GM12878 (cell line): ENCODE data around the gene TMEM11. TPM values are rescaled to one million over a fixed set of nuclear protein-coding genes. Genes with fewer than 3 reads are reported as not detected.

Experiments
- ATAC-seq: fragments of 200-7000 bp; cut with Tn5 transposase; 3 replicates; pipeline ENCODE4 v1.9.1; 2020; ENCODE audit warnings: mild to moderate bottlenecking, moderate library complexity
- BruUV-seq: library from RNA; stranded (reverse); fragments of 400-500 nt; replicated peaks from 2 replicates; lab custom pipeline; 2021; lab: Mats Ljungman, UMichigan
- CTCF ChIA-PET: fragments of 300-600 bp; sonication (Branson Sonifier 250); formaldehyde crosslinking; extraction: SDS; loops from one replicate; lab custom pipeline; 2021; ENCODE audit warnings: inconsistent platforms; lab: Yijun Ruan, JAX
- POLR2A ChIA-PET: fragments of 350-600 bp; formaldehyde crosslinking; extraction: SDS; loops from one replicate; lab custom pipeline; 2021; ENCODE audit warnings: inconsistent platforms; lab: Charles Lee
- RAD21 ChIA-PET: fragments of 300-600 bp; sonication (Branson Sonifier 250); formaldehyde crosslinking; loops from one replicate; lab custom pipeline; 2023; ENCODE audit warnings: antibody characterized with exemption; ENCODE audit not compliant: unreplicated experiment; lab: Charles Lee
- SMC1A ChIA-PET: fragments of 300-600 bp; sonication (Branson Sonifier 250); formaldehyde crosslinking; loops from one replicate; lab custom pipeline; 2023; ENCODE audit not compliant: unreplicated experiment, uncharacterized antibody; lab: Charles Lee
- DNase-seq: peaks from one replicate; pipeline ENCODE4 v3.0.0-alpha.2; 2011; ENCODE audit warnings: low read depth, low spot score
- FAIRE-seq: peaks from 3 replicates; lab custom pipeline; 2011; peaks lifted over from hg19 to GRCh38; lab: Jason Lieb, UNC
- H2AFZ ChIP-seq: 2 replicates; pipeline ENCODE4 v1.6.0; 2011; ENCODE audit warnings: low read depth, low read length, control low read depth; ENCODE audit not compliant: control insufficient read depth
- H3K27ac ChIP-seq: 2 replicates; pipeline ENCODE4 v1.5.1; 2011; ENCODE audit warnings: control low read depth; ENCODE audit not compliant: control insufficient read depth, insufficient read depth
- H3K27me3 ChIP-seq, 2 experiments: replicated peaks in 1 of 2; 2 replicates each; pipeline versions ENCODE4 v1.6.0 to v1.6.1; 2011; ENCODE audit warnings: low read length in 1 of 2; ENCODE audit not compliant: control insufficient read depth in 2 of 2, insufficient read depth in 2 of 2
- H3K36me3 ChIP-seq, 2 experiments: 2 replicates each; pipeline ENCODE4 v1.5.1; 2011; ENCODE audit warnings: low read length in 1 of 2; ENCODE audit not compliant: control insufficient read depth in 2 of 2, insufficient read depth in 2 of 2
- H3K4me1 ChIP-seq: 2 replicates; pipeline ENCODE4 v1.6.1; 2011; ENCODE audit warnings: mild to moderate bottlenecking, low read length, moderate library complexity, mixed read lengths; ENCODE audit not compliant: control insufficient read depth, insufficient read depth
- H3K4me2 ChIP-seq: 2 replicates; pipeline ENCODE4 v1.6.0; 2011; ENCODE audit warnings: control low read depth; ENCODE audit not compliant: control insufficient read depth, insufficient read depth
- H3K4me3 ChIP-seq: fragments of 200-600 bp; sonication (generic); 2 replicates; pipeline ENCODE4 v1.5.1; 2016
- H3K79me2 ChIP-seq: 2 replicates; pipeline ENCODE4 v1.6.0; 2011; ENCODE audit warnings: low read length; ENCODE audit not compliant: control insufficient read depth, insufficient read depth
- H3K9ac ChIP-seq: 2 replicates; pipeline ENCODE4 v1.8.0; 2011; ENCODE audit warnings: low read length, control low read depth, mixed read lengths; ENCODE audit not compliant: control insufficient read depth, insufficient read depth
- H3K9me3 ChIP-seq: replicated peaks from 3 replicates; pipeline ENCODE4 v1.5.1; 2011; ENCODE audit warnings: mild to moderate bottlenecking, low read length; ENCODE audit not compliant: control insufficient read depth, insufficient read depth
- H4K20me1 ChIP-seq: 2 replicates; pipeline ENCODE4 v1.6.0; 2011; ENCODE audit not compliant: control insufficient read depth, insufficient read depth
- HDAC6 ChIP-seq: fragments of 200-600 bp; sonication (generic); IDR thresholded peaks from one replicate; pipeline ENCODE4 v1.8.0; 2017; ENCODE audit warnings: antibody characterized with exemption; ENCODE audit not compliant: unreplicated experiment
- KDM1A ChIP-seq: fragments of 200-600 bp; sonication (generic); IDR thresholded peaks from 2 replicates; pipeline ENCODE4 v1.6.1; 2016; ENCODE audit warnings: borderline replicate concordance
- WGBS: methylation state at CpG from one replicate; pipeline ENCODE4 v1.1.6; 2016; ENCODE audit warnings: low lambda C conversion rate; ENCODE audit not compliant: insufficient replicate concordance, insufficient coverage; ENCODE audit errors: missing lambda C conversion rate; 5-methylcytosine and 5-hydroxymethylcytosine counted together
- in situ Hi-C: fragments of 300-500 bp; cut with MboI; formaldehyde crosslinking; loops from 9 replicates; pipeline ENCODE4 v1.14.3; 2018; ENCODE audit warnings: mixed read lengths
- intact Hi-C: fragments of 100-400 bp; cut with micrococcal nuclease; formaldehyde crosslinking; loops from one replicate; pipeline ENCODE4 v1.14.2; 2022; ENCODE audit not compliant: unreplicated experiment
- polyA plus RNA-seq, 11 experiments: library from polyadenylated mRNA; depleted of rRNA in 4 of 11; unstranded in 6 of 11; stranded (reverse) in 5 of 11; fragments of >200 nt; fragmentation: Nextera tagmentation in 4 of 11; fragmentation: Illumina TruSeq in 1 of 11; extraction: Ambion mirVana in 4 of 11; extraction: Trizol in 1 of 11; gene quantifications; 1 replicate in 1 of 11; 2 replicates in 10 of 11; pipeline versions ENCODE4 v1.2.1 to v1.2.3, GENCODE V29; 2011 to 2016; ENCODE audit warnings: inconsistent platforms in 2 of 11, missing spikeins in 2 of 11, low read depth in 1 of 11
- total RNA-seq, 4 experiments: library from RNA; depleted of rRNA in 3 of 4; stranded (reverse); fragments of >200 nt in 3 of 4; fragmentation: Illumina TruSeq in 1 of 4; extraction: Trizol in 1 of 4; gene quantifications; 2 replicates each; pipeline versions ENCODE4 v1.2.1 to v1.2.3, GENCODE V29; 2013 to 2021
- TF ChIP-seq, protein P1 (sequence below): fragments of 450-650 bp; IDR thresholded peaks from 2 replicates; pipeline ENCODE4 v1.6.1; 2017; ENCODE audit warnings: borderline replicate concordance
- TF ChIP-seq, protein P2 (sequence below): fragments of 450-650 bp; IDR thresholded peaks from 2 replicates; pipeline ENCODE4 v1.6.1; 2017; ENCODE audit warnings: mild to moderate bottlenecking

The TMEM11 gene
- total and polyA plus RNA-seq, 10 of the 15 experiments (the other 5 are each of a cell fraction or from before 2014, with no cell fraction given) = 14.4 to 63.4 (median 27.2) TPM

DNA sequence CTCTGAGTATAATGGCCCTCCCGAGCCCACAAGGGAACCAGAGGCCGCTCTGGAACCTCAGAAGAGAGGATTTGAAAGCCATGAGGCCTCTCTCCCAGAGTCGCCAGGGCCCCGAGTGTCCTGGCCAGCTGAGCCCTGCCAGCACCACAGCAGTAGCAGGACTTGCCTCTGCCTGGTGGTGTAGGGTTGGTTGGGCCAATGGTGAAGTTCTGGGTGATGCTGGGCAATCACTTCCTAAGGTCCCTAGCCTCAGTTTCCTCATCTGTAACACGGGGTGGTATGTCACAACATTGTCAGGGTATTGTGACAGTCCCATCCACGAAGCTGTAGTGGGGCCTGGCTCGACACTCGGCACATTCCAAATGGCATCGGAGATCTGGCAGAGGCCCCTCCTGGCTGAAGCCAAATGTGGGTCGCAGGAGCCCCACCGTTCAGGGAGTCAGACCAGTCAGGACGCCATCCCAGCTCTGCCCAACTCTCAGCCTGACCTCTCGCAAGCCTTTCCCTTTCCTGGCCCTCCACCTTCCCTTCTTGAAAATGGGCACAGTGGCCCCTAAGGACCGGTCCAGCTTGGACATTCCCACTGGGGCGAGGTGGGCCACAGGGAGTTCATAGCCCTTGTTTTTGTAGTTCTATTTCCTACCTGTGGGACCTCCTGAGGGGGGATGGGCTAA, 37.5 kb upstream of the TMEM11 start:
- Histone ChIP-seq H3K27ac (no peak overlapping the region), H3K4me2 (no peak overlapping the region), H3K36me3 (no peaks in the 10 kb centered on the region), H2AFZ (no peak overlapping the region), H3K79me2 (no peaks in the 10 kb centered on the region), H3K4me1 (peaks cover 4% of the 10 kb centered on the region), H3K9me3 (no peaks in the 10 kb centered on the region), H3K9ac (no peak overlapping the region), H3K27me3 (peaks cover 2 to 5% of the 10 kb centered on the region in 2 experiments; a peak in 3 of 4 replicates), H4K20me1 (no peaks in the 10 kb centered on the region; the same call in 1 of the 2 replicates), H3K4me3 (no peak overlapping the region)
- SMC1A ChIA-PET = no interaction called here
- ATAC-seq (no peak), DNase-seq (no peak), FAIRE-seq (no peak)
- CTCF ChIA-PET = no interaction called here
- WGBS = 45% methylated on average over 15 of the region's 15 CpGs
- in situ Hi-C loops (loop anchor here (10.0 kb wide), 1 partner anchor 63 kb away; no protein-coding TSS in a partner anchor), intact Hi-C loops (no loop called here)
- TF ChIP-seq HDAC6 (no peak), KDM1A (no peak)
- TF ChIP-seq, protein P1, sequence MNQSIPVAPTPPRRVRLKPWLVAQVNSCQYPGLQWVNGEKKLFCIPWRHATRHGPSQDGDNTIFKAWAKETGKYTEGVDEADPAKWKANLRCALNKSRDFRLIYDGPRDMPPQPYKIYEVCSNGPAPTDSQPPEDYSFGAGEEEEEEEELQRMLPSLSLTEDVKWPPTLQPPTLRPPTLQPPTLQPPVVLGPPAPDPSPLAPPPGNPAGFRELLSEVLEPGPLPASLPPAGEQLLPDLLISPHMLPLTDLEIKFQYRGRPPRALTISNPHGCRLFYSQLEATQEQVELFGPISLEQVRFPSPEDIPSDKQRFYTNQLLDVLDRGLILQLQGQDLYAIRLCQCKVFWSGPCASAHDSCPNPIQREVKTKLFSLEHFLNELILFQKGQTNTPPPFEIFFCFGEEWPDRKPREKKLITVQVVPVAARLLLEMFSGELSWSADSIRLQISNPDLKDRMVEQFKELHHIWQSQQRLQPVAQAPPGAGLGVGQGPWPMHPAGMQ = no peak
- TF ChIP-seq, protein P2, sequence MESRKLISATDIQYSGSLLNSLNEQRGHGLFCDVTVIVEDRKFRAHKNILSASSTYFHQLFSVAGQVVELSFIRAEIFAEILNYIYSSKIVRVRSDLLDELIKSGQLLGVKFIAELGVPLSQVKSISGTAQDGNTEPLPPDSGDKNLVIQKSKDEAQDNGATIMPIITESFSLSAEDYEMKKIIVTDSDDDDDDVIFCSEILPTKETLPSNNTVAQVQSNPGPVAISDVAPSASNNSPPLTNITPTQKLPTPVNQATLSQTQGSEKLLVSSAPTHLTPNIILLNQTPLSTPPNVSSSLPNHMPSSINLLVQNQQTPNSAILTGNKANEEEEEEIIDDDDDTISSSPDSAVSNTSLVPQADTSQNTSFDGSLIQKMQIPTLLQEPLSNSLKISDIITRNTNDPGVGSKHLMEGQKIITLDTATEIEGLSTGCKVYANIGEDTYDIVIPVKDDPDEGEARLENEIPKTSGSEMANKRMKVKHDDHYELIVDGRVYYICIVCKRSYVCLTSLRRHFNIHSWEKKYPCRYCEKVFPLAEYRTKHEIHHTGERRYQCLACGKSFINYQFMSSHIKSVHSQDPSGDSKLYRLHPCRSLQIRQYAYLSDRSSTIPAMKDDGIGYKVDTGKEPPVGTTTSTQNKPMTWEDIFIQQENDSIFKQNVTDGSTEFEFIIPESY = no peak
- RAD21 ChIA-PET = no interaction called here
- BruUV-seq = no TSS peak
- POLR2A ChIA-PET = no interaction called here
